ENCODE data around the gene DMWD. TPM values are rescaled to one million over a fixed set of nuclear protein-coding genes. Genes with fewer than 3 reads are reported as not detected.

Gene DMWD
- total RNA-seq, 2 donors from 2014 or later = 29.1 to 43.6 TPM

DNA sequence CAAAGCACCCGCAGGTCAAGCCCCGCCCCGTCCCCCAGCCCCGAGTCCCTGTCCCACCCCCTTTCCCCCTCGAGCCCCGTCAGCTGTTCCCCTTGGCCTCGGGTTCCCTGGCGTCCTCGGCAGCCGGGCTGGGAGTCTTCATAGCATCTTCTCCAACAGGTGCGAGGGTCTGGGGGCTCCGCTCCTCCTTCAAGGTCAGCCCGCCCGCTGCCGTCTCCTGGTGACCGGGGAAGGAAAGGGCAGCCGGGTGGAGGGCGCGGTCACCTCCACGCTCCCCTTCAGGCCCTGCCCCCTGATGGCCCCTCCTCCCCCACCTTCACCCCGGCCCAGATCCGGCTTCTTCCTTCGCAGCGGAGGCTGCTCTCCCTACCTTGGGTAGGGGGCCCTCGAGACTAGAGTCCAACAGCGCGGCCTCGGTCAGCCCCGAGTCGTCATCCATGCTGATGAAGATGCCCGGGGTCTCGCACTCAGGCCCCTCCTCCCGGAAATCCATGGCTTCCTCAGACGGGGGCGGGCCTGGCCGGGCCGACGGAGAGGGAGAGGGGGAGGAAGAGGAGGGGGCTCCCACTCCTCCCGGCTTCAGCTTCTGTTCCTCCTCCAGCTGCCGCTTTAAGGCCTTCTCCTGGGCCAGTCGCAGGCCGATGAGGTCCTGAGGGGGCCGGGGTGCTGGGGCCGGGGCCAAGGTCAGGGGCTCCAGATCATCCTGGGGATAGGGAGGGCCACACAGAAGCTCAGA, 23.0 kb upstream of the DMWD start:
- Histone ChIP-seq H3K4me3 (peak overlapping the region; percentile 19), H3K4me1 (no peaks in the 10 kb centered on the region), H3K9me3 (no peaks in the 10 kb centered on the region), H3K9ac (ENCODE audit: low read depth in 2 of 2, low read length in 2 of 2) (no peak overlapping the region), H3K27me3 (no peaks in the 10 kb centered on the region), H3K27ac (no peak overlapping the region), H3K36me3 (no peaks in the 10 kb centered on the region)
- TF ChIP-seq CTCF (IDR thresholded peaks at IDR 0.05) = no peak
- intact Hi-C loops (cut with DNase I) = loop anchor here (10.0 kb wide), 1 partner anchor 69 kb away; the partner anchor contains the start of gene IRF2BP1
- DNase-seq = no peak

DNA sequence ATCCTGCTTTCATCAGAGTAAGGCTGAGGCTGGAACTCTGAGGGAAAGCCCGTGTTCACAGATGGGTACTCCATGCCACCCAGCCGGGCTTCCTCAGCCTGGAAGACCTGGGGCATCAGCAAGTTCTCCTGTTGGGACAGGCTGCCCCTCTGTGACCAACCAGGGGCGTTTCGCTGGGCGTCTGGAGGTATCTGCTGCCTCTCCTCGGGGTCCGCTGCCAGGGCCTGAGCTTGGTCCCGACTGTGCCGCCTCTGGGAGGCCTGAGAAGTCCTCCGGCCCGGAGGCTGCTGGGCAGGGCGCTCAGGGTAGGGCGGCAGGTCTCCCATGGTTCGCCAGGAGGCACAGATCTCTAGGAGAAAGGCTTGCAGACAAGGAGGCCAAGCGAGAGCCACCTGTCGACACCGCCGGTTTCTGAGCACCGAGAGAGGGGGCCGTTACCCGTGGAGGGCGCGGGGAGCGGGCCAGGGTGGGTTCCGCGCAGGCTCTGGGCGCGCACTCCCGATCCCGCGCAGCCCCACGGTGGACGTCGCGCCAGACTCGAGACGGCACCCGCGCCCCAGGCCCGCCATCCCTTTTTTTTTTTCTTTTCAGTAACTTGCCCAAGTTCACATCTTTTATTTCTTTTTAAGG, 22.3 kb upstream of the DMWD start, which contains the start of gene RSPH6A:
TSS of gene RSPH6A (minus strand) at position 458 of the 630 bp plus-strand sequence. CDS start at position 326, 132 bp downstream.
- intact Hi-C loops (cut with DNase I) = loop anchor here (10.0 kb wide), 1 partner anchor 70 kb away; the partner anchor contains the start of gene IRF2BP1
- TF ChIP-seq CTCF (IDR thresholded peaks at IDR 0.05) = no peak
- Histone ChIP-seq H3K27me3 (no peaks in the 10 kb centered on the region), H3K27ac (no peak within 1 kb of the TSS), H3K4me1 (no peaks in the 10 kb centered on the region), H3K36me3 (no peaks in the 10 kb centered on the region), H3K4me3 (peak within 1 kb of the TSS; percentile 19), H3K9ac (ENCODE audit: low read depth in 2 of 2, low read length in 2 of 2) (no peak within 1 kb of the TSS), H3K9me3 (no peaks in the 10 kb centered on the region)
- no peak for DNase-seq

DNA sequence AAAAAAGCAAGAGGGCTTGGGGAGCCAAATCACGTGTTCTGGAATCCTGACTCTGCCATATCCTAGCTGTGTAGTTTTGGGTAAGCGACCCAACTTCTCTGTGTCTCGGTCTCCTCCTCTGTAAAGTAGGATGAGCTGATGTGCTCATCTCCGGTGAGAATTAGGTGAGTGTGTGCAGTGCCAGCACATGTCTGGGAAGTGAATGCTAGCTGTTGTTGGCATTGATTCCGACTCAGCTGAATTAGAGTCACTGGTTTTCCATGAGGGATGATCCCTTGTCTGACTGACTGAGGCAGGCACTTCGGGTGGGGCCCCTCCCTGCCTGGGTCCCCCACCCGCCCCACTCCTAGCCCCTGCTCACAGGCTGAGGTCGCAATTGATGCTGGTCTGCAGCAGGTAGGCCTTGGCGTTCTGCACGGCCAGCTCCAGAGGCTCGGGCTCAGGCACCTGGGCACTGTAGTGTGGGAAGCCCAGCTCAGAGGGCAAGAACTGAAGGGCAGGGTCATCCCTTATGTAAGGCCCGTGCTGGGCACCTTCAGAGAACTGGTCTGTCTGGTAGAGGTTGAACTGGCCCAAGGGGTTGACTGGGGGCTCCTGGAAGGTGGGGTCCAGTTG, 21.6 kb upstream of the DMWD start:
- H3K4me1 ChIP-seq = no peaks in the 10 kb centered on the region

DNA sequence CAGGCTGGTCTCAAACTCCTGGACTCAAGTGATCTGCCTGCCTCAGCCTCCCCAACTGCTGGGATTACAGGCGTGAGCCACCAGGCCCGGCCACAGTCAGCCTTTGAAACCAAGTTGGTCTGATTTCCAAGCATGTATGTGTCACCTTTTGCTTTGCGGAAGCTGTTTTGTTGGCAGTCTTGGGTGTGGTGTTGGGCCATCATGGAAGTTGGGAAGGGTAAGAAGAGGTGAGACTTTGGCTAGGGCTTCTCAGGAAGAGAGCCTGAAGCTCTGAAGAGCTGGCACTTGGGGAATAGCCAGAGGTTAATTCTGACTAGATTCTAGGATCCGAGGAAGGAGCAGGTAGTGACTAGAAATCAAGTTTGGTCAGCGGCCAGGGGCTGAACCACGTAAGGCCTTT, 19.7 kb upstream of the DMWD start:
- H3K4me1 ChIP-seq = no peaks in the 10 kb centered on the region
- no peaks in the 10 kb centered on the region for H3K36me3 ChIP-seq
- H3K9me3 ChIP-seq = no peaks in the 10 kb centered on the region
- intact Hi-C loops (cut with DNase I) = loop anchor here (10.0 kb wide), 1 partner anchor 73 kb away; the partner anchor contains the start of gene IRF2BP1
- no peak for TF ChIP-seq CTCF (IDR thresholded peaks at IDR 0.05)
- H3K27me3 ChIP-seq = no peaks in the 10 kb centered on the region
- DNase-seq = no peak
- no peak overlapping the region for H3K4me3 ChIP-seq
- H3K9ac ChIP-seq (ENCODE audit: low read depth in 2 of 2, low read length in 2 of 2) = no peak overlapping the region
- H3K27ac ChIP-seq = no peak overlapping the region

More for the DNA sequence above, 21.6 kb upstream of the DMWD start:
- Histone ChIP-seq H3K9me3 (no peaks in the 10 kb centered on the region), H3K27me3 (no peaks in the 10 kb centered on the region), H3K4me3 (no peak overlapping the region), H3K9ac (ENCODE audit: low read depth in 2 of 2, low read length in 2 of 2) (no peak overlapping the region), H3K27ac (no peak overlapping the region), H3K36me3 (no peaks in the 10 kb centered on the region)
- intact Hi-C loops (cut with DNase I) = loop anchor here (10.0 kb wide), 1 partner anchor 71 kb away; the partner anchor contains the start of gene IRF2BP1
- no peak for TF ChIP-seq CTCF (IDR thresholded peaks at IDR 0.05)
- DNase-seq = no peak

DNA sequence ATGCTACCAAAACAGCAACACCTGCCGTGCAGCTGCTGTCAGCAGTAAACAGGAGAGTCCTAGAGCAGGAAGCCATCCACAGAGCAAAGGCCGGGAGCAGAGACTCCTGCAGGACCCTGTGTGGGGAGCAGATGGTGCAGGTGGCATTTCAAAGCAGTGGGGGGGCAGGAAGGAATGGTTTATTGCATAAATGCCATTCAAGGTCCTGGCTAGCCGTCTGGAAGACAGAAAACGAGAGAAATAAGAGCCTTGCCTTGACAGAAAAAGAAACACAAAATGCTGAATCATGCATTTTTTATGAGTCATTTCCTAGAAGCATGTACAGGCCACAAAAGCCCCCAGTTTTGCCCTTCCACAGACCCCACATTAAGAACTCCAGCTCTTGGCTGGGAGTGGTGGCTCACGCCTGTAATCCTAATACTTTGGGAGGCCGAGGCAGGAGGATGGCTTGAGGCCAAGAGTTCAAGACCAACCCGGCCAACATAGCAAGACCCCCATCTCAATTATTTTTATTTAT, 17.1 kb upstream of the DMWD start:
- Histone ChIP-seq H3K9ac (ENCODE audit: low read depth in 2 of 2, low read length in 2 of 2) (no peak overlapping the region), H3K27me3 (no peaks in the 10 kb centered on the region), H3K4me1 (no peaks in the 10 kb centered on the region), H3K36me3 (no peaks in the 10 kb centered on the region), H3K4me3 (no peak overlapping the region), H3K27ac (no peak overlapping the region), H3K9me3 (no peaks in the 10 kb centered on the region)
- intact Hi-C loops (cut with DNase I) = loop anchor here (10.0 kb wide), 1 partner anchor 75 kb away; the partner anchor contains the start of gene IRF2BP1
- DNase-seq = no peak
- TF ChIP-seq CTCF (IDR thresholded peaks at IDR 0.05) = no peak

Measured in colonic mucosa (tissue), 4 donors.